Measurements from ENCODE around the gene LSS. TPM values are rescaled to one million over a fixed set of nuclear protein-coding genes. Genes with fewer than 3 reads are reported as not detected.

LSS gene
- total RNA-seq, 1 experiment from 2014 or later, result 121 TPM

- CTCF ChIA-PET, result no interaction called here
- intact Hi-C loops (cut with micrococcal nuclease; ENCODE audit: unreplicated experiment), result no loop called here
Observed at GRCh38 chr21:46160657-46160906, 68.0 kb downstream of the LSS start.

GRCh38 chr21:46159841-46160656, 68.5 kb downstream of the LSS start:
- Mint-ChIP-seq H3K27me3 (ENCODE audit: insufficient read depth, unreplicated experiment) (no peaks in the 10 kb centered on the region), H3K9me3 (ENCODE audit: unreplicated experiment) (no peaks in the 10 kb centered on the region), H3K36me3 (ENCODE audit: insufficient read depth, unreplicated experiment) (peaks cover 37% of the 10 kb centered on the region), H3K4me3 (ENCODE audit: unreplicated experiment) (no peak overlapping the region), H3K27ac (ENCODE audit: unreplicated experiment) (no peak overlapping the region), H3K4me1 (ENCODE audit: low read depth, unreplicated experiment) (peaks cover 11% of the 10 kb centered on the region)
- peaks cover 6% of the 10 kb centered on the region; the same call in 1 of the 2 replicates for H3K9me3 ChIP-seq
- BruUV-seq (replicated peaks), result no TSS peak
- ChIA-PET POLR2A (no interaction called here), CTCF (no interaction called here)
- TF ChIP-seq, protein P1, sequence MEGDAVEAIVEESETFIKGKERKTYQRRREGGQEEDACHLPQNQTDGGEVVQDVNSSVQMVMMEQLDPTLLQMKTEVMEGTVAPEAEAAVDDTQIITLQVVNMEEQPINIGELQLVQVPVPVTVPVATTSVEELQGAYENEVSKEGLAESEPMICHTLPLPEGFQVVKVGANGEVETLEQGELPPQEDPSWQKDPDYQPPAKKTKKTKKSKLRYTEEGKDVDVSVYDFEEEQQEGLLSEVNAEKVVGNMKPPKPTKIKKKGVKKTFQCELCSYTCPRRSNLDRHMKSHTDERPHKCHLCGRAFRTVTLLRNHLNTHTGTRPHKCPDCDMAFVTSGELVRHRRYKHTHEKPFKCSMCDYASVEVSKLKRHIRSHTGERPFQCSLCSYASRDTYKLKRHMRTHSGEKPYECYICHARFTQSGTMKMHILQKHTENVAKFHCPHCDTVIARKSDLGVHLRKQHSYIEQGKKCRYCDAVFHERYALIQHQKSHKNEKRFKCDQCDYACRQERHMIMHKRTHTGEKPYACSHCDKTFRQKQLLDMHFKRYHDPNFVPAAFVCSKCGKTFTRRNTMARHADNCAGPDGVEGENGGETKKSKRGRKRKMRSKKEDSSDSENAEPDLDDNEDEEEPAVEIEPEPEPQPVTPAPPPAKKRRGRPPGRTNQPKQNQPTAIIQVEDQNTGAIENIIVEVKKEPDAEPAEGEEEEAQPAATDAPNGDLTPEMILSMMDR (IDR thresholded peaks at IDR 0.05; ENCODE audit: insufficient read depth in 1 of 2, low read depth in 1 of 2, low read length in 1 of 2, severe bottlenecking in 1 of 2, unreplicated experiment in 1 of 2), result no peak
- DNase-seq, result peak in 1 of 2 experiments; percentile 17
- H3K36me3 ChIP-seq (ENCODE audit: control insufficient read depth, insufficient read depth, low read length), result no peaks in the 10 kb centered on the region
- H3K4me3 ChIP-seq (ENCODE audit: low read depth, low read length), result no peak overlapping the region
- intact Hi-C loops (cut with micrococcal nuclease; ENCODE audit: unreplicated experiment), result no loop called here
- H3K4me1 ChIP-seq, result peaks cover 3% of the 10 kb centered on the region; the same call in 1 of the 2 replicates
- H3K27me3 ChIP-seq (replicated peaks; ENCODE audit: control insufficient read depth, insufficient read depth, low read length), result no peaks in the 10 kb centered on the region

More at GRCh38 chr21:46160657-46160906, 68.0 kb downstream of the LSS start:
- peaks cover 5% of the 10 kb centered on the region; the same call in 1 of the 2 replicates for H3K4me1 ChIP-seq
- Mint-ChIP-seq H3K4me3 (ENCODE audit: unreplicated experiment) (no peak overlapping the region), H3K27me3 (ENCODE audit: insufficient read depth, unreplicated experiment) (no peaks in the 10 kb centered on the region), H3K36me3 (ENCODE audit: insufficient read depth, unreplicated experiment) (peaks cover 37% of the 10 kb centered on the region), H3K9me3 (ENCODE audit: unreplicated experiment) (no peaks in the 10 kb centered on the region), H3K4me1 (ENCODE audit: low read depth, unreplicated experiment) (peaks cover 16% of the 10 kb centered on the region), H3K27ac (ENCODE audit: unreplicated experiment) (no peak overlapping the region)
- no peak overlapping the region for H3K4me3 ChIP-seq (ENCODE audit: low read depth, low read length)
- no peak for DNase-seq
- no TSS peak for BruUV-seq (replicated peaks)
- TF ChIP-seq, protein P1 (IDR thresholded peaks at IDR 0.05; ENCODE audit: insufficient read depth in 1 of 2, low read depth in 1 of 2, low read length in 1 of 2, severe bottlenecking in 1 of 2, unreplicated experiment in 1 of 2), result no peak
- no peaks in the 10 kb centered on the region for H3K36me3 ChIP-seq (ENCODE audit: control insufficient read depth, insufficient read depth, low read length)
- POLR2A ChIA-PET, result no interaction called here
- no peaks in the 10 kb centered on the region for H3K27me3 ChIP-seq (replicated peaks; ENCODE audit: control insufficient read depth, insufficient read depth, low read length)
- peaks cover 6% of the 10 kb centered on the region; the same call in 1 of the 2 replicates for H3K9me3 ChIP-seq

- H3K27ac Mint-ChIP-seq (ENCODE audit: unreplicated experiment), result no peak overlapping the region
- POLR2A ChIA-PET, result no interaction called here
- peaks cover 7% of the 10 kb centered on the region for H3K4me1 Mint-ChIP-seq (ENCODE audit: low read depth, unreplicated experiment)
- Histone ChIP-seq H3K36me3 (ENCODE audit: control insufficient read depth, insufficient read depth, low read length) (no peaks in the 10 kb centered on the region), H3K9me3 (peaks cover 6% of the 10 kb centered on the region; the same call in 1 of the 2 replicates), H3K27me3 (replicated peaks; ENCODE audit: control insufficient read depth, insufficient read depth, low read length) (no peaks in the 10 kb centered on the region), H3K4me1 (no peaks in the 10 kb centered on the region), H3K4me3 (ENCODE audit: low read depth, low read length) (no peak overlapping the region)
- no peaks in the 10 kb centered on the region for H3K27me3 Mint-ChIP-seq (ENCODE audit: insufficient read depth, unreplicated experiment)
- no peaks in the 10 kb centered on the region for H3K9me3 Mint-ChIP-seq (ENCODE audit: unreplicated experiment)
- intact Hi-C loops (cut with micrococcal nuclease; ENCODE audit: unreplicated experiment), result no loop called here
- BruUV-seq (replicated peaks), result no TSS peak
- DNase-seq, result peak in 1 of 2 experiments; percentile 15
- H3K4me3 Mint-ChIP-seq (ENCODE audit: unreplicated experiment), result no peak overlapping the region
- CTCF ChIA-PET, result no interaction called here
- peaks cover 41% of the 10 kb centered on the region for H3K36me3 Mint-ChIP-seq (ENCODE audit: insufficient read depth, unreplicated experiment)
- TF ChIP-seq, protein P1 (IDR thresholded peaks at IDR 0.05; ENCODE audit: insufficient read depth in 1 of 2, low read depth in 1 of 2, low read length in 1 of 2, severe bottlenecking in 1 of 2, unreplicated experiment in 1 of 2), result no peak
Observed at GRCh38 chr21:46159390-46159789, 69.2 kb downstream of the LSS start.
